Astrocyte (in vitro differentiated cells and primary cell): ENCODE measurements around the gene CYREN.

Experiments used
- EZH2 ChIP-seq: IDR thresholded peaks from 2 replicates; pipeline ENCODE4 v1.6.1; 2012; ENCODE audit warnings: mild to moderate bottlenecking, low read length, inconsistent platforms; ENCODE audit not compliant: insufficient read depth
- TF ChIP-seq, protein P1 (sequence below): IDR thresholded peaks from 2 replicates; pipeline ENCODE4 v1.5.1; 2011; ENCODE audit warnings: low read depth, mild to moderate bottlenecking, inconsistent platforms, low read length, moderate library complexity; ENCODE audit not compliant: insufficient read depth

DNA sequence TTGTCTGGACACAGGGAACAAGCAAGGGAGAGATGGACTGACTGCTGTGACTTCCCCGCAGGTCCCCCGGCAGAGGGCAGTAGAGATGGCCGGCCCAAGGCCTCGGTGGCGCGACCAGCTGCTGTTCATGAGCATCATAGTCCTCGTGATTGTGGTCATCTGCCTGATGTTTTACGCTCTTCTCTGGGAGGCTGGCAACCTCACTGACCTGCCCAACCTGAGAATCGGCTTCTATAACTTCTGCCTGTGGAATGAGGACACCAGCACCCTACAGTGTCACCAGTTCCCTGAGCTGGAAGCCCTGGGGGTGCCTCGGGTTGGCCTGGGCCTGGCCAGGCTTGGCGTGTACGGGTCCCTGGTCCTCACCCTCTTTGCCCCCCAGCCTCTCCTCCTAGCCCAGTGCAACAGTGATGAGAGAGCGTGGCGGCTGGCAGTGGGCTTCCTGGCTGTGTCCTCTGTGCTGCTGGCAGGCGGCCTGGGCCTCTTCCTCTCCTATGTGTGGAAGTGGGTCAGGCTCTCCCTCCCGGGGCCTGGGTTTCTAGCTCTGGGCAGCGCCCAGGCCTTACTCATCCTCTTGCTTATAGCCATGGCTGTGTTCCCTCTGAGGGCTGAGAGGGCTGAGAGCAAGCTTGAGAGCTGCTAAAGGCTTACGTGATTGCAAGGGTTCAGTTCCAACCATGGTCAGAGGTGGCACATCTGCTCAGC, 6.0 kb downstream of the CYREN start:
- TF ChIP-seq, protein P1, sequence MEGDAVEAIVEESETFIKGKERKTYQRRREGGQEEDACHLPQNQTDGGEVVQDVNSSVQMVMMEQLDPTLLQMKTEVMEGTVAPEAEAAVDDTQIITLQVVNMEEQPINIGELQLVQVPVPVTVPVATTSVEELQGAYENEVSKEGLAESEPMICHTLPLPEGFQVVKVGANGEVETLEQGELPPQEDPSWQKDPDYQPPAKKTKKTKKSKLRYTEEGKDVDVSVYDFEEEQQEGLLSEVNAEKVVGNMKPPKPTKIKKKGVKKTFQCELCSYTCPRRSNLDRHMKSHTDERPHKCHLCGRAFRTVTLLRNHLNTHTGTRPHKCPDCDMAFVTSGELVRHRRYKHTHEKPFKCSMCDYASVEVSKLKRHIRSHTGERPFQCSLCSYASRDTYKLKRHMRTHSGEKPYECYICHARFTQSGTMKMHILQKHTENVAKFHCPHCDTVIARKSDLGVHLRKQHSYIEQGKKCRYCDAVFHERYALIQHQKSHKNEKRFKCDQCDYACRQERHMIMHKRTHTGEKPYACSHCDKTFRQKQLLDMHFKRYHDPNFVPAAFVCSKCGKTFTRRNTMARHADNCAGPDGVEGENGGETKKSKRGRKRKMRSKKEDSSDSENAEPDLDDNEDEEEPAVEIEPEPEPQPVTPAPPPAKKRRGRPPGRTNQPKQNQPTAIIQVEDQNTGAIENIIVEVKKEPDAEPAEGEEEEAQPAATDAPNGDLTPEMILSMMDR: no peak
- TF ChIP-seq EZH2: no peak
